DMS114 treated with DMSO at 0.1 percent for 48 hours (cell line): ENCODE measurements around the gene SEC14L3.

ENCODE experiments used
- DNase-seq: peaks from one replicate; lab custom pipeline; 2025; ENCODE audit not compliant: unreplicated experiment; lab: John Stamatoyannopoulos, UW

The SEC14L3 gene

GRCh38 chr22:30445438-30446145 lies 26.2 kb downstream of the SEC14L3 start:
- no peak for DNase-seq

- no peak for DNase-seq
Measured at GRCh38 chr22:30444632-30445437, 27.0 kb downstream of the SEC14L3 start.

- DNase-seq = no peak
Measured at GRCh38 chr22:30441088-30441487, 30.7 kb downstream of the SEC14L3 start.

- no peak for DNase-seq
Measured at GRCh38 chr22:30439836-30440235, 32.0 kb downstream of the SEC14L3 start.

- DNase-seq = no peak
Measured at GRCh38 chr22:30439226-30439625, 32.6 kb downstream of the SEC14L3 start.

- no peak for DNase-seq
Measured at GRCh38 chr22:30438559-30438958, 33.3 kb downstream of the SEC14L3 start.

- no peak for DNase-seq
Measured at GRCh38 chr22:30436196-30436595, 35.6 kb downstream of the SEC14L3 start.

GRCh38 chr22:30435674-30436126 lies 36.1 kb downstream of the SEC14L3 start:
- DNase-seq = no peak

- DNase-seq = no peak
Measured at GRCh38 chr22:30434843-30435242, 37.0 kb downstream of the SEC14L3 start.

- no peak for DNase-seq
Measured at GRCh38 chr22:30433773-30434172, 38.0 kb downstream of the SEC14L3 start.

- no peak for DNase-seq
Measured at GRCh38 chr22:30433227-30433626, 38.6 kb downstream of the SEC14L3 start.

GRCh38 chr22:30432520-30432919 lies 39.3 kb downstream of the SEC14L3 start:
- no peak for DNase-seq

- no peak for DNase-seq
Measured at GRCh38 chr22:30432096-30432495, 39.7 kb downstream of the SEC14L3 start.

GRCh38 chr22:30430933-30431332 lies 40.9 kb downstream of the SEC14L3 start:
- DNase-seq = no peak

GRCh38 chr22:30429887-30430286 lies 41.9 kb downstream of the SEC14L3 start:
- DNase-seq = no peak

GRCh38 chr22:30427871-30428270 lies 43.9 kb downstream of the SEC14L3 start:
- DNase-seq = no peak

- DNase-seq = peak; percentile 52
Measured at GRCh38 chr22:30426388-30427353, 45.1 kb downstream of the SEC14L3 start.

GRCh38 chr22:30425616-30426387 lies 46.0 kb downstream of the SEC14L3 start, which contains the start of gene MTFP1:
Gene MTFP1 (plus strand): TSS chr22:30425768. CDS start chr22:30425880, 112 bp downstream.
- peak; percentile 67 for DNase-seq

GRCh38 chr22:30425327-30425615 lies 46.5 kb downstream of the SEC14L3 start:
- DNase-seq = no peak

GRCh38 chr22:30424534-30425326 lies 47.1 kb downstream of the SEC14L3 start:
- DNase-seq = no peak
